ENCODE data around the gene PNKP. TPM values are rescaled to one million over a fixed set of nuclear protein-coding genes. Genes with fewer than 3 reads are reported as not detected.
A peak's percentile ranks its signal among the peaks of the same experiment; 100 is the strongest.

The PNKP gene
- total RNA-seq, result 10 to 100 TPM; 55.8 to 78.7 TPM

- peak; percentile 69 for DNase-seq (ENCODE audit: low spot score)
- Histone ChIP-seq H3K4me3 (peak within 1 kb of the TSS; percentile 82), H3K9me3 (no peaks in the 10 kb centered on the region), H3K4me1 (ENCODE audit: control insufficient read depth in 1 of 2, low read depth in 2 of 2) (peaks cover 18 to 46% of the 10 kb centered on the region in 2 donors), H3K27ac (peak within 1 kb of the TSS; percentile 90 to 92), H3K36me3 (peaks cover 11% of the 10 kb centered on the region), H3K27me3 (replicated peaks; ENCODE audit: insufficient read depth) (no peaks in the 10 kb centered on the region)
- TF ChIP-seq CTCF (IDR thresholded peaks at IDR 0.05), result no peak
- ATAC-seq (ENCODE audit: insufficient number of reproducible peaks, low FRiP score, low read depth), result no peak
Observed at GRCh38 chr19:49866933-49867782, at the start of gene PNKP. TSS of gene PNKP (minus strand) at chr19:49867576. CDS start at chr19:49867204, 372 bp downstream.

GRCh38 chr19:49915271-49915670 is 47.9 kb upstream of the PNKP start:
- H3K4me1 ChIP-seq (ENCODE audit: control insufficient read depth in 1 of 2, low read depth in 2 of 2), result peaks cover 6 to 30% of the 10 kb centered on the region in 2 donors
- H3K27ac ChIP-seq, result no peak overlapping the region
- H3K4me3 ChIP-seq, result no peak overlapping the region
- ATAC-seq (ENCODE audit: insufficient number of reproducible peaks, low FRiP score, low read depth) (no peak), DNase-seq (ENCODE audit: low spot score) (no peak)
- no peak for TF ChIP-seq CTCF (IDR thresholded peaks at IDR 0.05)
- no peaks in the 10 kb centered on the region for H3K9me3 ChIP-seq
- peaks cover 1% of the 10 kb centered on the region for H3K36me3 ChIP-seq
- H3K27me3 ChIP-seq (replicated peaks; ENCODE audit: insufficient read depth), result no peaks in the 10 kb centered on the region

- ATAC-seq (ENCODE audit: insufficient number of reproducible peaks, low FRiP score, low read depth) (no peak), DNase-seq (ENCODE audit: low spot score) (no peak)
- Histone ChIP-seq H3K9me3 (no peaks in the 10 kb centered on the region), H3K27ac (no peak overlapping the region), H3K4me3 (no peak overlapping the region), H3K36me3 (peaks cover 4% of the 10 kb centered on the region), H3K27me3 (replicated peaks; ENCODE audit: insufficient read depth) (no peaks in the 10 kb centered on the region), H3K4me1 (ENCODE audit: control insufficient read depth in 1 of 2, low read depth in 2 of 2) (peaks cover 6 to 30% of the 10 kb centered on the region in 2 donors)
- TF ChIP-seq CTCF (IDR thresholded peaks at IDR 0.05), result no peak
Observed at GRCh38 chr19:49913720-49914119, 46.3 kb upstream of the PNKP start.

GRCh38 chr19:49912965-49913685 is 45.7 kb upstream of the PNKP start:
- DNase-seq (ENCODE audit: low spot score) (no peak), ATAC-seq (ENCODE audit: insufficient number of reproducible peaks, low FRiP score, low read depth) (no peak)
- no peaks in the 10 kb centered on the region for H3K9me3 ChIP-seq
- no peak for TF ChIP-seq CTCF (IDR thresholded peaks at IDR 0.05)
- peaks cover 10% of the 10 kb centered on the region for H3K36me3 ChIP-seq
- peak overlapping the region in 1 of 2 donors; percentile 42 for H3K27ac ChIP-seq
- peaks cover 6 to 30% of the 10 kb centered on the region in 2 donors for H3K4me1 ChIP-seq (ENCODE audit: control insufficient read depth in 1 of 2, low read depth in 2 of 2)
- H3K27me3 ChIP-seq (replicated peaks; ENCODE audit: insufficient read depth), result no peaks in the 10 kb centered on the region
- no peak overlapping the region for H3K4me3 ChIP-seq
